ENCODE measurements around the gene CCDC154.
"Not testable (repeated sequence)": the region's sequence is repeated elsewhere in the genome, so short reads cannot be mapped to it uniquely, and the experiment has no call there.

Gene CCDC154, protein sequence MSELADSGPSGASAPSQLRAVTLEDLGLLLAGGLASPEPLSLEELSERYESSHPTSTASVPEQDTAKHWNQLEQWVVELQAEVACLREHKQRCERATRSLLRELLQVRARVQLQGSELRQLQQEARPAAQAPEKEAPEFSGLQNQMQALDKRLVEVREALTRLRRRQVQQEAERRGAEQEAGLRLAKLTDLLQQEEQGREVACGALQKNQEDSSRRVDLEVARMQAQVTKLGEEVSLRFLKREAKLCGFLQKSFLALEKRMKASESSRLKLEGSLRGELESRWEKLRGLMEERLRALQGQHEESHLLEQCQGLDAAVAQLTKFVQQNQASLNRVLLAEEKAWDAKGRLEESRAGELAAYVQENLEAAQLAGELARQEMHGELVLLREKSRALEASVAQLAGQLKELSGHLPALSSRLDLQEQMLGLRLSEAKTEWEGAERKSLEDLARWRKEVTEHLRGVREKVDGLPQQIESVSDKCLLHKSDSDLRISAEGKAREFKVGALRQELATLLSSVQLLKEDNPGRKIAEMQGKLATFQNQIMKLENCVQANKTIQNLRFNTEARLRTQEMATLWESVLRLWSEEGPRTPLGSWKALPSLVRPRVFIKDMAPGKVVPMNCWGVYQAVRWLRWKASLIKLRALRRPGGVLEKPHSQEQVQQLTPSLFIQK

DNA sequence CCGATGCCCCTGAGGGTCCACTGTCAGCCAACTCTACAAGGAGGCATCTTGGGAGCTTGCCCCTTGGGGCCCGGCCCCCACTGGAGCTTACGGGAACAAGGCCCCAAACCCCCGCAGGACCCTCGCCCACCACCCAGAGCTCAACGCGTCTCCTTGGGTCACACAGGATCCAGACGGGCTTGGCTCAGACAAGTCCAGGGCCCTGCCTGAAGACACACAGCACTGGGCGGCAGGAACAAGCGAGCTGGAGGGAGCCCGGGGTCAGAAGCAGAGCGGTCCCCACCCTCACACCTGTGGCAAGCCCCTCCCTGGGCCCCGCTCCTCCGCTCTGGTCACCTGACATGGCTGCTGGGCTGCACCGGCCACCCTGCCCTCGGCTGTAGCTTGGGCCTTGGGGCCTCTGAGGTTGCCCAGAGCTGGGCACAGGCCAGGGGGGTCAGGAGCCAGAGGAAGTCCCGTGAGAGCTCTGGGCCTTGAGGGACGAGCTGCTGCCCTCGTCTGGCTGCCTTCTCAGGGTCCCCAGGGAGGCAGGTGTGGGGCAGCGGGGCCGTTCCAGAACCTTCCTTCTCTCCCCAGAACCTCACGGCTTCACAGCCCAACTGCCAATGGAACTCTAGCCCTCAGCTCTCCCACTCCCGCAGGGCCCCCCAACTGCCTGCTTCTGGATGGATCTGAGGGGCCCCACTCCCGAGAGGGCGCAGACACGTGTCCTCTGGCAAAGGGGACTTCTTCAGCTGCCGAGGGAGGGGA lies at the start of gene CCDC154:
TSS of gene CCDC154 (minus strand) at position 577 of the 750 bp plus-strand sequence. CDS start at position 343, 234 bp downstream.
- no peak for DNase-seq

DNA sequence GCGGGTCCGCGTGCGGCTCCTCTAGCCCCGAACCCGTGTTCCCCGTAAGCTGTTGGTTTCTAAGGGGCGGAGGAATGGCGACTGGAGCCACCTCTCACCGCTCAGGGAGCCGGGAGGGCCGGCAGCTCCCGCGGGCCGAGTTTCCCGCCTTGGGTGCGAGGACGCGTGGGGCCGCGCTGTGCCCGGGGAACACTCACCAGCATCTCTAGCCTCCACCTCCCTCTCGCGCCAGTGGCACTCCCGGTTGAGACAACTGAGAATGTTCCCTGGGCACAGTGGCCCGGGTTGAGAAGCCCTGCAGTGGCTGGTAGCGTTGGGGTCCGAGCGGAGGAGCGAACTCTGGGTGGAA lies 49.4 kb upstream of the CCDC154 start:
- DNase-seq: no peak

DNA sequence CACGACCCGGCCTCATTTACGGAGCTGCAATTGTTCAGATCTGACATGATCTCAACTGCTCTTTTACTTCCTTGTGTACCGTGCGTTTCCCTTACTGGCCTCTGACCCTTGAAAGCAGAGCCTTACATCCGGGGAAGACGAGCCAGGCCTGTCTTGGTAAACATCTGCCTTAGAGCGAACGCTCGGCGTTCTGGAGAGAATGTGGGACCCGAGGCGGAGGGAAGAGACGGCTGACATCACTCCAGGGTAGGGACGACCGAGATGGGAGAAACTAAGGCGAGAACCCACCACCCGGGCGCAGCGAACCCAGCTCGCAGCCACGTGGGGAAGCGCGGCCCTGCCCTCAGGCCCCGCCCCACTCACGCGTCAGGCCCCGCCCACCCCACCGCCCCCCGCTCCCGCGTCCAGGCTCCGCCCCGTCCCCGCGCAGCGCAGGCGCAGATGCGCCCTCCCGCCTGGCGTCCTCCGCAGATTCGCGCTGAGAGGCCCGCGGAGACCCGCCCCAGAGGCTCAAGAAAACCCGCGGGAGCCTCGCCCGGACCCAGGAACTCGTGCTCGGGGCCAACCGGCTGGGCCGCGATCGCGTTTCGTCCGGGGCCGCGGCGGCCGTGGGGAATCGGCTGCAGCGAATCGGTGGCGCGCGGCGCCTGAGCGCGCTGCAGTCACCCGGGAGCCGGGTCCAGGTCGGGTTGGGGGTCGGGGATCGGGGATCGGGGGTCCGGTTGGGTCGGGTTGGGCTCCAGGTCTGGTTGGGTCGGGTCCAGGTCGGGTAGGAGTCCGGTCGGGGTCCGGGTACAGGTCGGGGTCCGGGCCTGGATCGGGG lies 48.8 kb upstream of the CCDC154 start, which contains the start of gene TELO2:
TSS of gene TELO2 (plus strand) at position 438 of the 823 bp plus-strand sequence. CDS start 922 bp downstream, outside the sequence.
- no peak for DNase-seq

DNA sequence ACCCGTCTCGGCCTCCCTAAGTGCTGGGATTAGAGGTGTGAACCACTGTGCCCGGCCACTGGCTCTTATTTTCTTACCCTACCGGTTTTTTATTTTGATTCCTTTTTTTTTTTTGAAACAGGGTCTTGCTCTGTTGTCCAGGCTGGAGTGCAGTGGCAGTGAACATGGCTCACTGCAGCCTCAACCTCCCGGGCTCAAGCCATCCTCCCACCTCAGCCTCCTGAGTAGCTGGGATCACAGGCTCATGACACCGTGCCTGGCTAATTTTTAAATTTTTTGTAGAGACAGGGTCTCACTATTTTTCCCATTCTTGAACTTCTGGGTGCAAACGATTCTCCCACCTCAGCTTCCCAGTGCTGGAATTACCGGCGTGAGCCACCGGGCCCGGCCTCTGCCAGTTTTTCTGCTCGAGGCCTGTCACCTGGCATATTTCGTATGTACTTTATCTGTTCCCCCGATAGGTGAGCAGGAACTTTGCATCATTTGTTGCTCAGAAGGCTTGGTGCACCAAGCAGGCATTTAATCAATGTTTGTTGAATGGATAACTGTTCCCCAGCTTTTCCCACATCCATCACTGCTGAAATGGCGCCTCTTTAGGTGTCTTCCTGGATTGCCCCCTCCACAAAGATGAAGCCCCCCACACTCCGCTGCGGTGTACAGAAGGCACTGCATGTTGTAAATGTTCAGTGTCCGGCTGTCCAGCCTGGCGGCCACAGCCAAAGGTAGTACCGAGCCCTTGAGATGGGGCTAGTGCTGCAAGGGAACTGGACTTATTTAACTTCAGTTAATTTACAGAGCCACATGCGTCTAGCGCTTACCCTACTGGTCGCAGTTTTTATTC lies 47.9 kb upstream of the CCDC154 start:
- no peak for DNase-seq

DNA sequence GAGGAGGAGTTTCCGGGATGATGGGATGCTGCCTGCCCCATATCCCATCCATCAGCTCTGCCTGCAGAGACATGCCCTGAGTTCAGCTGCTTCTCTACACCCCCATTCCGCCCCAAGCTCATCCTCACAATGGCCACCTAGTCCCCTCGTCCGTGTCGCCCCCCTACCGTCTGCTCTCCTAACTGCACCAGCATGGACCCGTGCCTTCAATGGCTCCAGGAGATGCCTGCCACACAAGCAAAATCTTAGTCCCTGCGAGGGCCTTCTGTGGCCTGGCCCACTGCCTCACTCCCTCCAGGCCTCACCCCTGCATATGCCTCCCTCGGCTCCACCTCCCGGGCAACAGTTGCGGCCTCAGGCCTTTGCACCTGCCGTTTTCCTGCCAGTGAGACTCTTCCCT lies 47.0 kb upstream of the CCDC154 start:
- no peak for DNase-seq

DNA sequence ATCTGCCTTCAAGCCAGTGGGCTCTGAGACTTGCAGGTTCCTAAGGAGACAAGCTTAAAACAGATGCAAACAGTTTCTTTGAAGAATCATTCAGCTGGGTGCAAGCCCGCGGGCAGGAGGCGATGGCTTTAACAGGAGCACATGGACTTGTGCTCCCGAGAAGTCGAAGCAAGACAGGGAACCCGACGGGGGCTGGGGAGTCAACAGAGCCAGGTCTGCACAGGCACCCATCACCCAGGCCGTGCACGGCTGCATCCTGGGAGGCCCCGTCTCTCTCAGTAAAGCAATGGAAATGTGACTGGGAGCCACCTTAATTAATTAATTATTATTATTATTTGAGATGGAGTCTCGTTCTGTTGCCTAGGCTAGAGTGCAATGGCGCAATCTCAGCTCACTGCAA lies 44.7 kb upstream of the CCDC154 start:
- no peak for DNase-seq

DNA sequence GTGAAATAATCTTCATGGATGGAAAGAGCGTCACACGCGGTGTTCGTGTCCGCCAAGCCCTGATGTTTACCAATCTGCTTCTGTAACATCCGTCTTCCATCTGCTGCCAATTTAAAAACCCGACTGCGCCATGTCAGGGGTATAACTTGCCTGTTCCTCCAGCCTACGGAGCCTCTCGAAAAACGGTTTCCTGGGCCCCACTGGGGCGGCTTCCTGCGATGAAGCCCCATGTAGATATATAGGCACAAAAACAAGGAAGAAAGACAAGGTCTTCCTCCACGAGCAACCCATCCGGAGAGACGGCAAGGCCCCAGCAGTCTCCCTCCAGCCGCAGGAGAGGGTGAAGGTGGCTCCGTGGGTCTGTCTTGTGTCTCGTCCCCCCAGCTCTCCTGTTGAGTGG lies 44.3 kb upstream of the CCDC154 start, which contains the start of gene PTX4:
TSS of gene PTX4 (minus strand) at position 326 of the 400 bp plus-strand sequence. CDS start at position 291, 35 bp downstream.
- DNase-seq: no peak

DNA sequence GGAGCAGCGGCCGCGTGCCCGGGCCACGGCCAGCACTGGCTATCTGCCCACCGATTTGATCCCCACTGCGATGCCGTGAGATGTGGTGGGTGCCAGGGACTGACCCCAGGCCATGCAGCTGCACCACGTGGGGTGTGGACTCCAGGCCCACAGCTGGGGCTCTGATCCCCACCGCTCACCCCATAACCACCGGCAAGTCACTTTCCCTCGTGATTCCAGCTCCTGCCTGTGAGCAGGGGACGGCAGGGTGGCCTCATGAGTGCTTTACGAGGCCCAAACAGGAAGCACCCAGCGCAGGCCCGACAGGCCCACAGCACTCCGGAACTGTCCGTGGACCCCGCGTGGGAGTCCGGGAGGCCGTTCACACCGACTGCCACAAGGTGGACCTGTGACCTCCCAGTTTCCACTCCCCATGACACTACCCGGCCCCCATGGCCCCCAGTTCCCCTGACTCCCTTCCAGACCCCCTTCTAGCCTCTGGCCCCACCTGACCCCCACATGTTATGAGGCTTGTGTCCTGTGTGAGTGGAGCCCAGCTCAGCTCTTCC lies 43.8 kb upstream of the CCDC154 start:
- no peak for DNase-seq

DNA sequence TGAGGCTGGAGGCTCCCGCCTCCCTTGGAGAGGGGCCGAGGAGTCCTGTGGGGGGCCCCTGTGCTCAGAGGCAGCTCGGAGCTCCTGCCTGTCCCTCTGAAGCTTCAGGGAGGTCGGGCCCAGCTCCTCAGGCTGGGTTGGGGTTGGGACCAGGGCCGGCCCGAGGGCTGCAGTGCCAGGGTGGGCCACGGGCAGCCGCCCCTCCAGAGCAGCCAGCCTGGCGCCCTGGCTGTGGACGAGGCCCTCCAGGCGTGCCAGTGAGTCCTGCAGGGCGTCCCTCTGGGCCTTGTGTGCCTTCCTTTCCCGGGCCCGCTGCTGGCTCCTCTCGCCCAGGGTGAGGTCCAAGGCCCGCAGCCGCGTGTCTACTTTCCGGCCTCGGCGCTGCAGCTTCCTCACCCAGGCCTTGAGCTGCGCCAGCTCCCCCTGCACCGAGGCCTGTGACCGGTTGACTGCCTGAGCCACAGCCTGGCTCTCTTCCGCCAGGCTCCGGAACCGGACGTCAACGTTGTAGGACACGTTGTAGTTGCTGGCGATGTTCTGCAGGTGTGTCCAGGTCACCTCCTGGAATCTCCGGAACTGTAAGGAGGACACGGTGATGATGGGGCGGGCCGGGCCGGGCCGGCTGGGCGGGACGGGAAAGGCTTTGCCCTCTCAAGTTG lies 43.2 kb upstream of the CCDC154 start:
- DNase-seq: no peak

DNA sequence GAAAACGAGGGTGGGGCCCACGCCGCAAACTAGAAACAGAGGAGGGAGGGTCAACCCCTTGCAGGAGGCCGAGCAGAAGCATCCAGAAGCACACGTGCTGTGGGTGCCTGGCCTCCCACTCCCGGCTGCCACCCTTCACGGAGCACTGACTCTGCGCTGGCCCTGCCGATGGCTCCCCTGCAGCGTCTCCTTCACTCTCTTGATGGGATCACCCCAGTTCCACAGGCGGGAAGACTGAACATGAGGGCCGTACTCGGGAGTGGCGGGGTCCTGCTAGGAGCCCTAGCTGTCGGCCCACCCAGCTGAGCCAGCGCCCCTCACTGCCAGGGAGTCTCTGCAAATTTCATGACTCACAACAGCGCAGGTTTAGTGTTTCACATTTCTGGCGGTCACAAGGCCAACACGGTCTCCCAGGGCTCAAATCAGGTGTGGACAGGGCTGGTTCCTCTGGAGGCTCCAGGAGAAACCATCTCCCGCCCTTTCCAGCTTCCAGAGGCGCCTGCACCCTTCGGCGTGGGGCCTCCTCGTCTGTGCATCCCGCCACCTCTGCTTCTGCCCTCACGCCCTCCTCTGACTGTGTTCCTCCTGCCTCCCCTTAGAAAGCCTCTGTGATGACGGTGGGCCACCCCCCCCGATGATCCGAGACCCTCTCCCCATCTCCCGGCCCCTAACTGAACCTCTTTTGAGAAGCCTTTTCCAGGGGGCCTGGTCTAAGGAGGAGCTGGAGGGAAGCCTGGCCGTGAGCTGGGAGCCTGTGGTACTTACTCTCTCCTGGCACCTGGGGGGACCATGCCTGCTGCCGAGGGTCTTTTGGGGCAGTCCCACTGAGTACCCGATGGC lies 42.4 kb upstream of the CCDC154 start:
- no peak for DNase-seq

DNA sequence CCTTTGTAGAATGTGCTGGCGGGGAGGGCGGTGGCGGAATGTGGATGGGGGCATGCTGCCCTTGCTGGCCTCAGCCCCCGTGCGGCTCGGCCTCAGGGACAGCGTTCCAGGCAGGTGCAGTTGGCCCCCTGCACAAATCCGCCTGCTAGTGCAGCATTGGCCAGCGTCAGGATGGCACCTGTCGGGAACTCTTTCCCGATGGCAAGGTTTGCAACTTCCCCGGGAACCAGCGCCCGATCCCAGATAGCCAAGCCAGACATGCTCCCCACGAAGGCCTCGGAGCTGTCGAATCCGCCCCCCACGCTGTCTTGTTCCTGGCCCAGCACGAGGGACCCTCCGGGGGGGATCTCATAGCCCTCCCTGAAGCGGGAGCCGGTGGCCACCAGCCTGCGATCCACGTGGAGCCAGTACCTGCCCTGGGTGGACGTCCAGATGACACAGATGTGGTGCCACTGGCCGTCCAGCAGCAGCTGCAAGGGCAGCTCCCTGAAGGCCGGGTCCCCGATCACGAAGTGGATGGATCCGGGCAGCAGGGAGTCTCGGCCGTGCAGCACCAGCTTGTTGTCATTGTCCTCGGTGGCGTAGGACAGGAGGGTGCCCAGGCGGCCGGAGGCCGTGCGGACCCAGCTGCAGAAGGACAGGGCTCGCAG lies 41.6 kb upstream of the CCDC154 start:
- no peak for DNase-seq

DNA sequence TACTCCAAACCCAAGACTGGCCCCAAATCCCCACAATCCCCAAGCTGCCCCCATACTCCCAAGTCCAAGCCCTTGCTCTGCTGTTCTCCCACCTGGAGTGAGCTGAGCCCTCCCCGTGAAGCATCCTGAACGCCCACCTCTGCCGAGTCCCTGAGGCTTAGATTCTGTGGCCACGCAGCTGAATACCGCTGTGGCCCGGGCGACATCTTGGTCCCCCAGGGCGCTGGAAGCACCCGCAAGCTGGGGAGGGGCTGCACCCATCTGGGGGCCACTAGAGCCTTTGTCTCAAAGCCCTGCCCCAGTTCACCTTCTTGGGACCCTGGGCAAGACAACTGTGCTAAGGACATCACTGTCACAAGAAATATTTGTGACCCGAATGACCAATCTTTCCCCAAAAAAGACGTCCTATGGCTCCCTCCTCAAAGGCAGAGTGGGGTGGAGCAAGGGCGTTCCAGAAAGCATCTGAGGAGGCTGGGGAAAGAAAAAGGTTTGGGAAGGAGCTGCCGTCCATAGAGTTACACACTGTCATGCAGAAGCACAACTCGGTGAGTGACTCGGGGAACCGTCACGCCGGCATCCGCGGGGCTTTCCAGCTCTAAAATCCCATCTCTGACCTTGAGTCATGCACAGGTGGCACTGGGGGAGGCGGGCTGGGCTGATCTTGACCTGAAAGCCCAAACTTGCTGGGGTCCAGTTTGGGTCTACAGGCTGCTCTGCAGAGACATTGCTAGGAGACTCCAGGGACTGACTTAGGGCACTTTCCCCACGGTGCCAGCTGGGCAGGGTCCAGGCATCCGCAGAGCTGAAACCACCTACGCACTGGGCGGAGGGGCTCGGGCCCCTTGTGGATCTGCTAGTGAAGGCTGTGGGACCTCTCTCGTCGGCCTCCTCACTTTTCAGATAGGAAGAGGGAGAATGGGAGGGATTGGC lies 37.8 kb upstream of the CCDC154 start:
- DNase-seq: no peak

DNA sequence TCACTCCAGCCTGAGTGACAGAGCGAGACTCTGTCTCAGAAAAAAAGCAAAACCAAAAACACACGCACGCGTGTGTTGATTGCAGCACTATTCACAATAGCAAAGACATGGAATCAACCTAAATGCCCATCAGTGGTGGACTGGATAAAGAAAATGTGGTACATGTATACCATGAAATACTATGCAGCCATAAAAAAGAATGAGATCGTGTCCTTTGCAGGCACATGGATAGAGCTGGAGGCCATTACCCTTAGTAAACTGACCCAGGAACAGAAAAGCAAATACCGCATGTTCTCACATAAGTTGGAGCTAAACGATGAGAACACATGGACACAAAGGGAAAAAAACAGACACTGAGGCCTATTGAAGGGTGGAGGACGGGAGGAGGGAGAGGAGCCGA lies 34.6 kb upstream of the CCDC154 start:
- not testable (repeated sequence) for DNase-seq

DNA sequence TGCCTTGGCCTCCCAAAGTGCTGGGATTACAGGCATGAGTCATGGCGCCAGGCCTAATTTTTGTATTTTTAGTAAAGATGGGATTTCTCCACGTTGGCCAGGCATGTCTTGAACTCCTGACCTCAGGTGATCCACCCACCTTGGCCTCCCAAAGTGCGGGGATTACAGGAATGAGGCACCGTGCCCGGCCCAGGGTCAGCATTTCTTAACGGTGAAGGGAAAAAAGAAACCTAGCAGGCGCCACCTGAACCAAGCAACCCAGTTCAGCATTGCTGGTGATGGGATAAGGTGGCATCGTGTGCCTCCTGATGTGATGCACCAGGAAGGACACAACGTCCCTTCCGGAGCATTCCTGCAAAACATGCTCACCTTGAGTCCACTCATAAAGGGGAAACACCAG lies 32.7 kb upstream of the CCDC154 start:
- no peak for DNase-seq

DNA sequence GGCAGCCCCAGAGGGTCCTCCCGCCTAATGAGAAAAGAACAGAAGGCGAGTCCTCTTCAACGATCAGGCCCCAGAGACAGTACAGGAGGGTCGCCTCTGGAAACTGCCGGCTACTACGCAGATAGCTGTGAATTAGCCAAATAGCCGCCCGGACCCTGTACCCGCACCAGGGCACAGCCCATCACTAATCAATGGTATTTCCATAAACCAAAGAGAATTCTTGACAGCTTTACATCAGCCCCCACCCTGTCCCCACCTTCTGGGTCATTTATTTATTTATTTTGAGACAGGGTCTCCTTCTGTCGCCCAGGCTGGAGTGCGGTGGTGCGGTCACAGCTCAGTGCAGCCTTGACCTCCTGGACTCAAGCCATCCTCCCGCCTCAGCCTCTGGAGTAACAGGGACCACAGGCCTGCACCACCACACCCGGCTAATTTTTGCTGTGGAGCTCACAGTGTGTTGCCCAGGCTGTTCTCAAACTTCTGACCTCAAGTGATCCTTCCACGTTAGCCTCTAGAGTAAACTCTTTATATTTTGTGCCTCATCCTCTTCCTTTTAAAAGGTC lies 31.3 kb upstream of the CCDC154 start:
- DNase-seq: no peak

DNA sequence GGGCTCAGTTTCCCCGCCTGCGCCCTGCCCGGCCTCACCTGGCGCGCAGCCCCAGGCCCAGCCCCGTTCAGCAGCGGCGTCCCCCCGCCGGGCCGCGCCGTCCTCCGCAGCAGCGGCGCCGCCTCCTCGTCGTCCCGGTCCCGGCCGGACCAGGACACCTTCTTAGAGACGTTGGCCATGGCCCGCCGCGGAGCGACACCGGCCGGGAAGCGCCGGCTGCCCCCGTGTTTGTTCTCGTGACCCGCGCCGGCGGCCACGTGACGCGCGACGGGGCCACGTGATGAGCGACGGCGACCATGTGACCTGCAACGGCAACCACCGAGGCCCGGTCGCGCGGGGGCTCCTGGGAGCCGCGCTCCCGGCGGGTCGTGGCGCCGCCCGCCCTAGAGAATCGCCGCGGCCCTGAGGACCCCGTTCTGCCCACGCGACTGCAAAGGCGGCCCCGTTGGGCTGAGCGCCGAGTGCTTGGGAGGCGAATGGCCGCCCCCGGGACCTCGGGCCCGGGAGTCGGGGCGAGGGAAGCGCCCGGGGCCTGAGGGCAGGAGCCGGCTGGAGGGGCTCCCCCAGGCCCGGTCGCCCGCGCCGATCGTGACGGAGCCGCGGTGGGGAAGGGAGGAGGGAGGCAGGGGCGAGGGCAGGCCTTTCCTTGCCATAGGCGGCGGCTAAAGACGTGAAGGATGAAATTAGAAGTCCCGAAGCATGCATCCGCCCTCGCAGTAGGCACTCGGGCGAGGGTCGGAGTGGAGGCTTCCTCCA lies 30.6 kb upstream of the CCDC154 start, which contains the start of gene CLCN7:
TSS of gene CLCN7 (minus strand) at position 233 of the 756 bp plus-strand sequence. CDS start at position 179, 54 bp downstream.
- peak; percentile 14 for DNase-seq
